ENCODE data around the gene RARG.
"Not testable (repeated sequence)": the region's sequence is repeated elsewhere in the genome, so short reads cannot be mapped to it uniquely, and the experiment has no call there.

Gene RARG

GRCh38 chr12:53187145-53187899 lies 44.7 kb downstream of the RARG start:
- no peak for FAIRE-seq

- no peak for FAIRE-seq
These were observed 45.3 kb downstream of the RARG start for GRCh38 chr12:53186745-53187144.

GRCh38 chr12:53185582-53186153 lies 46.3 kb downstream of the RARG start:
- FAIRE-seq = no peak

- no peak for FAIRE-seq
These were observed 47.2 kb downstream of the RARG start for GRCh38 chr12:53184828-53185227.

- FAIRE-seq = no peak
These were observed 49.1 kb downstream of the RARG start for GRCh38 chr12:53182903-53183302.

- no peak for FAIRE-seq
These were observed 50.1 kb downstream of the RARG start for GRCh38 chr12:53181935-53182334.

- FAIRE-seq = no peak
These were observed 50.9 kb downstream of the RARG start for GRCh38 chr12:53180931-53181645.

GRCh38 chr12:53180220-53180930 lies 51.6 kb downstream of the RARG start, which contains the start of the genes CSAD and ZNF740:
TSS of gene CSAD (minus strand) at chr12:53180925. CDS start at chr12:53173470, 7,455 bp downstream.
TSS of gene ZNF740 (plus strand) at chr12:53180722. CDS start at chr12:53181984, 1,262 bp downstream.
- no peak for FAIRE-seq

GRCh38 chr12:53179687-53180219 lies 52.3 kb downstream of the RARG start:
- no peak for FAIRE-seq

GRCh38 chr12:53178803-53179202 lies 53.2 kb downstream of the RARG start:
- not testable (repeated sequence) for FAIRE-seq

- FAIRE-seq = not testable (repeated sequence)
These were observed 54.6 kb downstream of the RARG start for GRCh38 chr12:53177447-53177846.

GRCh38 chr12:53176750-53177149 lies 55.3 kb downstream of the RARG start:
- FAIRE-seq = no peak

- no peak for FAIRE-seq
These were observed 57.0 kb downstream of the RARG start for GRCh38 chr12:53174881-53175491.

GRCh38 chr12:53173085-53173715 lies 58.8 kb downstream of the RARG start:
- FAIRE-seq = no peak

- FAIRE-seq = no peak
These were observed 59.7 kb downstream of the RARG start for GRCh38 chr12:53172352-53172751.

GRCh38 chr12:53171725-53172329 lies 60.2 kb downstream of the RARG start:
- FAIRE-seq = no peak

GRCh38 chr12:53170876-53171724 lies 60.9 kb downstream of the RARG start:
- no peak for FAIRE-seq

GRCh38 chr12:53170215-53170614 lies 61.8 kb downstream of the RARG start:
- no peak for FAIRE-seq

GRCh38 chr12:53169644-53170043 lies 62.4 kb downstream of the RARG start:
- no peak for FAIRE-seq

- FAIRE-seq = no peak
These were observed 65.2 kb downstream of the RARG start for GRCh38 chr12:53166837-53167236.

All from islet of Langerhans (tissue), 1 donor.